ENCODE measurements around the gene TMEM240. TPM values are rescaled to one million over a fixed set of nuclear protein-coding genes. Genes with fewer than 3 reads are reported as not detected.
A peak's percentile ranks its signal among the peaks of the same experiment; 100 is the strongest.

Gene TMEM240
- total RNA-seq, 2 experiments from 2014 or later = 0.75 to 1.5 TPM

GRCh38 chr1:1538334-1538733, 2.1 kb downstream of the TMEM240 start:
- H3K4me1 ChIP-seq (ENCODE audit: insufficient read depth, low read length) = peaks cover 17% of the 10 kb centered on the region
- H3K4me3 ChIP-seq (ENCODE audit: low read length) = no peak overlapping the region
- H3K9me3 ChIP-seq (ENCODE audit: control insufficient read depth in 1 of 2, insufficient read depth in 1 of 2, low read length in 2 of 2) = peaks cover 0 to 5% of the 10 kb centered on the region in 2 experiments
- peaks cover 5% of the 10 kb centered on the region for H3K4me1 Mint-ChIP-seq (ENCODE audit: low read depth)
- peak in 1 of 14 experiments; percentile 25 for DNase-seq
- peaks cover 7% of the 10 kb centered on the region for H3K36me3 Mint-ChIP-seq (ENCODE audit: low read depth)
- intact Hi-C loops (cut with DNase I, micrococcal nuclease) = no loop called here
- POLR2A ChIA-PET = no interaction called here
- no peaks in the 10 kb centered on the region for H3K9me3 Mint-ChIP-seq
- H3K27ac ChIP-seq (ENCODE audit: low read depth in 1 of 2, low read length in 2 of 2) = no peak overlapping the region
- no peaks in the 10 kb centered on the region for H3K27me3 ChIP-seq (ENCODE audit: control insufficient read depth in 1 of 2, insufficient read depth in 2 of 2, low read length in 2 of 2)
- TF ChIP-seq CTCF (IDR thresholded peaks at IDR 0.05) = no peak
- CTCF ChIA-PET = no interaction called here
- H3K27me3 Mint-ChIP-seq = no peaks in the 10 kb centered on the region
- peak overlapping the region; percentile 34 for H3K4me3 Mint-ChIP-seq
- peaks cover 16% of the 10 kb centered on the region for H3K36me3 ChIP-seq (ENCODE audit: insufficient read depth, low read length)
- ATAC-seq (ENCODE audit: poor library complexity) = no peak
- no peak overlapping the region for H3K27ac Mint-ChIP-seq

GRCh38 chr1:1537626-1538250, 2.7 kb downstream of the TMEM240 start:
- CTCF ChIA-PET = no interaction called here
- TF ChIP-seq CTCF (IDR thresholded peaks at IDR 0.05) = no peak
- H3K4me3 Mint-ChIP-seq = peak overlapping the region; percentile 34

GRCh38 chr1:1536938-1537546, 3.4 kb downstream of the TMEM240 start:
- H3K4me3 ChIP-seq (ENCODE audit: low read length) = no peak overlapping the region
- no peak for TF ChIP-seq CTCF (IDR thresholded peaks at IDR 0.05)
- H3K27me3 ChIP-seq (ENCODE audit: control insufficient read depth in 1 of 2, insufficient read depth in 2 of 2, low read length in 2 of 2) = no peaks in the 10 kb centered on the region
- ATAC-seq (ENCODE audit: poor library complexity) = no peak
- H3K9me3 ChIP-seq (ENCODE audit: control insufficient read depth in 1 of 2, insufficient read depth in 1 of 2, low read length in 2 of 2) = peaks cover 0 to 7% of the 10 kb centered on the region in 2 experiments
- CTCF ChIA-PET = no interaction called here
- intact Hi-C loops (cut with DNase I, micrococcal nuclease) = no loop called here
- peaks cover 10% of the 10 kb centered on the region for H3K36me3 Mint-ChIP-seq (ENCODE audit: low read depth)
- peaks cover 13% of the 10 kb centered on the region for H3K36me3 ChIP-seq (ENCODE audit: insufficient read depth, low read length)
- no peaks in the 10 kb centered on the region for H3K27me3 Mint-ChIP-seq
- peaks cover 2% of the 10 kb centered on the region for H3K9me3 Mint-ChIP-seq
- no peak for DNase-seq
- H3K27ac ChIP-seq (ENCODE audit: low read depth in 1 of 2, low read length in 2 of 2) = no peak overlapping the region
- POLR2A ChIA-PET = no interaction called here
- H3K4me1 ChIP-seq (ENCODE audit: insufficient read depth, low read length) = peaks cover 17% of the 10 kb centered on the region
- no peak overlapping the region for H3K4me3 Mint-ChIP-seq
- H3K27ac Mint-ChIP-seq = no peak overlapping the region
- peaks cover 5% of the 10 kb centered on the region for H3K4me1 Mint-ChIP-seq (ENCODE audit: low read depth)

More at GRCh38 chr1:1537626-1538250, 2.7 kb downstream of the TMEM240 start:
- POLR2A ChIA-PET = no interaction called here
- no peak overlapping the region for H3K27ac ChIP-seq (ENCODE audit: low read depth in 1 of 2, low read length in 2 of 2)
- peaks cover 13% of the 10 kb centered on the region for H3K36me3 ChIP-seq (ENCODE audit: insufficient read depth, low read length)
- peaks cover 17% of the 10 kb centered on the region for H3K4me1 ChIP-seq (ENCODE audit: insufficient read depth, low read length)
- H3K4me3 ChIP-seq (ENCODE audit: low read length) = no peak overlapping the region
- ATAC-seq (ENCODE audit: poor library complexity) (no peak), DNase-seq (no peak)
- Mint-ChIP-seq H3K9me3 (no peaks in the 10 kb centered on the region), H3K27ac (no peak overlapping the region), H3K4me1 (ENCODE audit: low read depth) (peaks cover 5% of the 10 kb centered on the region), H3K36me3 (ENCODE audit: low read depth) (peaks cover 7% of the 10 kb centered on the region), H3K27me3 (no peaks in the 10 kb centered on the region)
- intact Hi-C loops (cut with DNase I, micrococcal nuclease) = no loop called here
- H3K9me3 ChIP-seq (ENCODE audit: control insufficient read depth in 1 of 2, insufficient read depth in 1 of 2, low read length in 2 of 2) = peaks cover 0 to 5% of the 10 kb centered on the region in 2 experiments
- no peaks in the 10 kb centered on the region for H3K27me3 ChIP-seq (ENCODE audit: control insufficient read depth in 1 of 2, insufficient read depth in 2 of 2, low read length in 2 of 2)
